ENCODE data around the gene LGR6.

DNA sequence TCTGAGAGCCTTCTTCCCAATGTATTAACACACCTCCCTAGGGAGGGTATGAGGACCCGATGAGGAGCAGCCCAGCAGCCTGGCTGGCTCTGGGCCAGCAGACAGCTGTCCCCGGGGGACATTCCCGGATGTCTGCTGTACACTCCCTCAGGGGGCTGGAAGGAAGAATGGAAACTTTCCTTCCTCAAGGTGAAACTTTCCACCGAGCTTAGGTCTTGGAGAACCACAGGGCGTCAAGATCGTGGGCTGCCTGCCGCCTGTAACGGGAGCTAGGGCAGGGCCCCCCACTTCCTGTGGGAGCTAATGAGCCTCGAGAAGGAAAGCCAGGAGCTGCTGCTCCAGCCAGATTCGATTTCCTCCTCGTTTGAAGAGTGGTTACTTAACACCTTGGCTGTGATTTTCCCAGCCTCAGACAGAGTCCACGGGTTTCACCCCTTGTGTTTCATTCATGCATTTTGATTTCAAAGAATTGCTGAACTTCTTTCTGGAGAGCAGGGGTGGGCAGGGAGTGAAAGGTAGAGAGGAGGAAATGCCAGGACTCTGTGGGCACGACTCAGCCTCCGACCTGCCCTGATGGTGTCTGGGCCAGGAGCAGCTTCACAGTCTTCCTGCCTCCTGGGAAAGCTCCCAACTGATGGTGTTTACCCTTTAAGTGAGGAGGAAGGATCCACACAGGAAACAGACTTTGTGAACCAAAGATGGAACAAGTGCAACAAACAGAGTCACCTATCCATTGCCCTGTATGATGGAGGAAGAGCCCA, 118.5 kb downstream of the LGR6 start:
- TF ChIP-seq ASH2L (IDR thresholded peaks at IDR 0.05; ENCODE audit: low read length) (no peak), CEBPB (IDR thresholded peaks at IDR 0.05; ENCODE audit: low read depth, low read length) (no peak), BRCA1 (IDR thresholded peaks at IDR 0.05; ENCODE audit: low read depth, low read length) (no peak), CTCF (IDR thresholded peaks at IDR 0.05; ENCODE audit: control extremely low read depth in 1 of 3, insufficient read depth in 1 of 3, low read depth in 1 of 3, low read length in 3 of 3) (no peak), FOSL1 (IDR thresholded peaks at IDR 0.05; ENCODE audit: insufficient read depth, low read depth, low read length) (no peak), EZH2 (IDR thresholded peaks at IDR 0.05; ENCODE audit: low read depth, low read length, severe bottlenecking) (no peak)
